Skin epidermis (tissue), 12 donors: ENCODE measurements around the gene GYPC.

ENCODE experiments used
- H3K27ac ChIP-seq, 21 experiments: fragments of 200-600 bp; sonication (generic) in 11 of 21; one replicate each; pipeline ENCODE4 v1.5.0; 2020; ENCODE audit warnings: mild to moderate bottlenecking in 3 of 21, inconsistent platforms in 2 of 21, moderate library complexity in 2 of 21
- H3K4me3 ChIP-seq, 7 experiments: fragments of 200-600 bp; sonication (generic) in 2 of 7; one replicate each; pipeline ENCODE4 v1.5.0; 2020; ENCODE audit warnings: inconsistent platforms in 2 of 7, mild to moderate bottlenecking in 2 of 7, moderate library complexity in 1 of 7

GYPC gene

GRCh38 chr2:126719833-126720351 is 63.9 kb downstream of the GYPC start:
- Histone ChIP-seq H3K27ac (peak overlapping the region in 1 of 21 experiments; percentile 19), H3K4me3 (no peak overlapping the region)

GRCh38 chr2:126720638-126721037 is 64.7 kb downstream of the GYPC start:
- H3K27ac ChIP-seq: peak overlapping the region in 2 of 21 experiments; percentile 19

GRCh38 chr2:126722081-126722480 is 66.1 kb downstream of the GYPC start:
- no peak overlapping the region for H3K4me3 ChIP-seq
- H3K27ac ChIP-seq: peak overlapping the region in 1 of 21 experiments; percentile 7

More at GRCh38 chr2:126720638-126721037, 64.7 kb downstream of the GYPC start:
- H3K4me3 ChIP-seq: no peak overlapping the region

GRCh38 chr2:126722546-126722945 is 66.6 kb downstream of the GYPC start:
- no peak overlapping the region for H3K4me3 ChIP-seq
- peak overlapping the region in 1 of 21 experiments; percentile 7 for H3K27ac ChIP-seq

- Histone ChIP-seq H3K27ac (no peak overlapping the region), H3K4me3 (no peak overlapping the region)
Measured at GRCh38 chr2:126723281-126723815, 67.4 kb downstream of the GYPC start.

GRCh38 chr2:126725580-126725979 is 69.6 kb downstream of the GYPC start:
- H3K4me3 ChIP-seq: no peak overlapping the region
- no peak overlapping the region for H3K27ac ChIP-seq

GRCh38 chr2:126729896-126730295 is 73.9 kb downstream of the GYPC start:
- Histone ChIP-seq H3K27ac (no peak overlapping the region), H3K4me3 (no peak overlapping the region)

GRCh38 chr2:126730655-126731054 is 74.7 kb downstream of the GYPC start:
- no peak overlapping the region for H3K4me3 ChIP-seq
- no peak overlapping the region for H3K27ac ChIP-seq

GRCh38 chr2:126731353-126731752 is 75.4 kb downstream of the GYPC start:
- H3K4me3 ChIP-seq: no peak overlapping the region
- H3K27ac ChIP-seq: no peak overlapping the region

- Histone ChIP-seq H3K27ac (no peak overlapping the region), H3K4me3 (no peak overlapping the region)
Measured at GRCh38 chr2:126732682-126733245, 76.8 kb downstream of the GYPC start.

GRCh38 chr2:126733795-126734194 is 77.8 kb downstream of the GYPC start:
- H3K27ac ChIP-seq: no peak overlapping the region

GRCh38 chr2:126736133-126736874 is 80.3 kb downstream of the GYPC start:
- Histone ChIP-seq H3K4me3 (no peak overlapping the region), H3K27ac (no peak overlapping the region)

More at GRCh38 chr2:126733795-126734194, 77.8 kb downstream of the GYPC start:
- no peak overlapping the region for H3K4me3 ChIP-seq

GRCh38 chr2:126739141-126739540 is 83.2 kb downstream of the GYPC start:
- no peak overlapping the region for H3K27ac ChIP-seq
- no peak overlapping the region for H3K4me3 ChIP-seq

GRCh38 chr2:126744640-126745039 is 88.7 kb downstream of the GYPC start:
- Histone ChIP-seq H3K4me3 (no peak overlapping the region), H3K27ac (no peak overlapping the region)
